ENCODE results near the gene BAZ1A. TPM values are rescaled to one million over a fixed set of nuclear protein-coding genes. Genes with fewer than 3 reads are reported as not detected.

Gene BAZ1A
- total and polyA plus RNA-seq, 2 donors (not counting 1 experiment from before 2014, with no cell fraction given), result 18.8 to 36.8 TPM

GRCh38 chr14:34890937-34891336 lies 15.8 kb upstream of the BAZ1A start:
- ChIA-PET CTCF (no interaction called here), POLR2A (interaction anchor here (0.6 kb wide), 1 partner anchor 35 kb away, joined by 3 read pairs; no protein-coding TSS in a partner anchor)
- no peak overlapping the region for H3K4me2 ChIP-seq (replicated peaks; ENCODE audit: low read depth, low read length, poor library complexity, severe bottlenecking)
- Mint-ChIP-seq H3K4me1 (peaks cover 5% of the 10 kb centered on the region), H3K27ac (no peak overlapping the region), H3K9me3 (ENCODE audit: insufficient read depth) (no peaks in the 10 kb centered on the region), H3K27me3 (no peaks in the 10 kb centered on the region), H3K4me3 (no peak overlapping the region)
- intact Hi-C loops (cut with micrococcal nuclease), result no loop called here
- no peak overlapping the region for H3K9ac ChIP-seq (ENCODE audit: low read length)
- TF ChIP-seq CTCF (IDR thresholded peaks at IDR 0.05) (no peak), EZH2 (IDR thresholded peaks at IDR 0.05; ENCODE audit: borderline replicate concordance, insufficient read depth, low read depth, low read length, poor library complexity, severe bottlenecking) (no peak)
- no CpG with 5 or more reads among the region's 1 CpG for WGBS (ENCODE audit: insufficient coverage)
- H3K4me3 ChIP-seq (ENCODE audit: control extremely low read depth in 1 of 5, extremely low read depth in 1 of 5, insufficient read depth in 1 of 5, low read depth in 2 of 5, low read length in 4 of 5), result no peak overlapping the region
- DNase-seq (no peak), ATAC-seq (ENCODE audit: low read depth) (no peak)
- H4K20me1 ChIP-seq (ENCODE audit: control insufficient read depth, insufficient read depth, low read length, poor library complexity, severe bottlenecking), result no peaks in the 10 kb centered on the region
- H3K9me3 ChIP-seq (ENCODE audit: control extremely low read depth in 1 of 3, control insufficient read depth in 2 of 3, insufficient read depth in 1 of 3, low read length in 2 of 3), result no peaks in the 10 kb centered on the region
- H3K27ac ChIP-seq (ENCODE audit: low read length in 2 of 2), result no peak overlapping the region
- no peak overlapping the region for H2AFZ ChIP-seq (ENCODE audit: insufficient read depth, low read depth, low read length, poor library complexity, severe bottlenecking)
- H3K27me3 ChIP-seq (replicated peaks in 1 of 4; ENCODE audit: control extremely low read depth in 1 of 4, control insufficient read depth in 3 of 4, insufficient read depth in 4 of 4, low read length in 3 of 4), result no peaks in the 10 kb centered on the region
- H3K36me3 ChIP-seq (replicated peaks in 1 of 2; ENCODE audit: control extremely low read depth in 1 of 2, control insufficient read depth in 1 of 2, extremely low read depth in 1 of 2, insufficient read depth in 2 of 2, low read length in 1 of 2), result no peaks in the 10 kb centered on the region
- no peaks in the 10 kb centered on the region for H3K79me2 ChIP-seq (ENCODE audit: control insufficient read depth, insufficient read depth, low read length)
- peaks cover 0 to 4% of the 10 kb centered on the region in 2 donors for H3K4me1 ChIP-seq (ENCODE audit: control insufficient read depth in 2 of 2, insufficient read depth in 2 of 2, low read length in 2 of 2)

GRCh38 chr14:34888186-34888585 lies 13.0 kb upstream of the BAZ1A start:
- no peaks in the 10 kb centered on the region for H3K27me3 Mint-ChIP-seq
- H3K27ac Mint-ChIP-seq, result no peak overlapping the region
- Histone ChIP-seq H3K27me3 (replicated peaks in 1 of 4; ENCODE audit: control extremely low read depth in 1 of 4, control insufficient read depth in 3 of 4, insufficient read depth in 4 of 4, low read length in 3 of 4) (no peaks in the 10 kb centered on the region), H3K9me3 (ENCODE audit: control extremely low read depth in 1 of 3, control insufficient read depth in 2 of 3, insufficient read depth in 1 of 3, low read length in 2 of 3) (no peaks in the 10 kb centered on the region), H4K20me1 (ENCODE audit: control insufficient read depth, insufficient read depth, low read length, poor library complexity, severe bottlenecking) (no peaks in the 10 kb centered on the region), H3K4me3 (ENCODE audit: control extremely low read depth in 1 of 5, extremely low read depth in 1 of 5, insufficient read depth in 1 of 5, low read depth in 2 of 5, low read length in 4 of 5) (no peak overlapping the region), H3K36me3 (replicated peaks in 1 of 2; ENCODE audit: control extremely low read depth in 1 of 2, control insufficient read depth in 1 of 2, extremely low read depth in 1 of 2, insufficient read depth in 2 of 2, low read length in 1 of 2) (no peaks in the 10 kb centered on the region), H2AFZ (ENCODE audit: insufficient read depth, low read depth, low read length, poor library complexity, severe bottlenecking) (no peak overlapping the region), H3K4me1 (ENCODE audit: control insufficient read depth in 2 of 2, insufficient read depth in 2 of 2, low read length in 2 of 2) (peaks cover 0 to 4% of the 10 kb centered on the region in 2 donors), H3K4me2 (replicated peaks; ENCODE audit: low read depth, low read length, poor library complexity, severe bottlenecking) (no peak overlapping the region), H3K9ac (ENCODE audit: low read length) (no peak overlapping the region), H3K79me2 (ENCODE audit: control insufficient read depth, insufficient read depth, low read length) (no peaks in the 10 kb centered on the region), H3K27ac (ENCODE audit: low read length in 2 of 2) (no peak overlapping the region)
- ChIA-PET CTCF (no interaction called here), POLR2A (no interaction called here)
- peaks cover 5% of the 10 kb centered on the region for H3K4me1 Mint-ChIP-seq
- TF ChIP-seq CTCF (IDR thresholded peaks at IDR 0.05) (no peak), EZH2 (IDR thresholded peaks at IDR 0.05; ENCODE audit: borderline replicate concordance, insufficient read depth, low read depth, low read length, poor library complexity, severe bottlenecking) (no peak)
- intact Hi-C loops (cut with micrococcal nuclease), result no loop called here
- no peak for DNase-seq
- ATAC-seq (ENCODE audit: low read depth), result no peak
- no CpG with 5 or more reads among the region's 2 CpGs for WGBS (ENCODE audit: insufficient coverage)
- no peak overlapping the region for H3K4me3 Mint-ChIP-seq
- no peaks in the 10 kb centered on the region for H3K9me3 Mint-ChIP-seq (ENCODE audit: insufficient read depth)
